HUES6 (cell line): ENCODE data around the gene CDKN2B-AS1.
A peak's percentile ranks its signal among the peaks of the same experiment; 100 is the strongest.

Source experiments
- H3K27ac ChIP-seq: 2 replicates; pipeline ENCODE4 v1.7.0; 2013; ENCODE audit warnings: low read depth, mild to moderate bottlenecking, low read length, inconsistent platforms
- H3K27me3 ChIP-seq: 2 replicates; pipeline ENCODE4 v1.6.1; 2013; ENCODE audit warnings: low read length; ENCODE audit not compliant: control insufficient read depth, insufficient read depth
- H3K36me3 ChIP-seq: 2 replicates; pipeline ENCODE4 v1.6.1; 2013; ENCODE audit warnings: low read length; ENCODE audit not compliant: control insufficient read depth, insufficient read depth
- H3K4me1 ChIP-seq: 2 replicates; pipeline ENCODE4 v1.6.1; 2013; ENCODE audit warnings: low read length; ENCODE audit not compliant: control insufficient read depth, insufficient read depth
- H3K4me3 ChIP-seq: 2 replicates; pipeline ENCODE4 v1.5.1; 2013; ENCODE audit warnings: low read depth, low read length
- H3K9ac ChIP-seq: one replicate; pipeline ENCODE4 v1.6.1; 2013; ENCODE audit warnings: mild to moderate bottlenecking, low read length
- H3K9me3 ChIP-seq: 2 replicates; pipeline ENCODE4 v1.6.1; 2013; ENCODE audit warnings: low read depth, low read length; ENCODE audit not compliant: control insufficient read depth, insufficient read depth

The CDKN2B-AS1 gene

DNA sequence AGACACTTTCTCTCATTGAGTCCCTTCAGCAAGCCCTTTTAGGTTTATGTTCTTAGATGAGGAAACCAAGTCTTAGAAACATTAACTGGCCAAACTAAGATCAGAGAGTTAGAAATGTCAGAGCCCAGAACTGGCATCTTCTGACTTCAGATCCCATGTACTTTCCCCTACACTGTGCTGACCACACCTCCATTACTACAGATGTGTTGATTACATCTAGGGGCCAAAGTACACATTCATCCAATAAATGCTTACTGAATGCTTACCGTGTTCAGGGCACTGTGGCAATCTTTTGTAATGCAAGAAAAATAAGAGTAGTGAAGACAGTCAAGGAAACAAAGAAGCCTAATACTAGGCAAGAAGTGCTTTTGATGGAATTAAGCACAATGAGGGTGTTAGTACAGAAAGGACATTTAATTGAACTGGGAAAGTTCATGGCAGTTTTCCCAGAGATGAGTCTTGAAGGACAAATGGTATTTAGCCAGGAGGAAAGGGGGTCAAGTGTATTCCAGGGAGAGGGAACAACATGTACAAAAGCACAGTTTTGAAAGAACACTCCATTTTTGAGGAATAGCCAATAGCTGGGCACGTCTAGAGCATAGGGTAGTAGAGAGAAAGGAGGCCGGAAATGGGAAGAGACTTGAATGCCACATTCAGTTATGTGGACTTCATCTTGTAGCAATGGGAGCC, 104.2 kb downstream of the CDKN2B-AS1 start:
- Histone ChIP-seq H3K36me3 (no peaks in the 10 kb centered on the region), H3K27ac (no peak overlapping the region), H3K4me1 (peaks cover 25% of the 10 kb centered on the region), H3K9ac (no peak overlapping the region), H3K27me3 (no peaks in the 10 kb centered on the region), H3K4me3 (no peak overlapping the region), H3K9me3 (no peaks in the 10 kb centered on the region)

DNA sequence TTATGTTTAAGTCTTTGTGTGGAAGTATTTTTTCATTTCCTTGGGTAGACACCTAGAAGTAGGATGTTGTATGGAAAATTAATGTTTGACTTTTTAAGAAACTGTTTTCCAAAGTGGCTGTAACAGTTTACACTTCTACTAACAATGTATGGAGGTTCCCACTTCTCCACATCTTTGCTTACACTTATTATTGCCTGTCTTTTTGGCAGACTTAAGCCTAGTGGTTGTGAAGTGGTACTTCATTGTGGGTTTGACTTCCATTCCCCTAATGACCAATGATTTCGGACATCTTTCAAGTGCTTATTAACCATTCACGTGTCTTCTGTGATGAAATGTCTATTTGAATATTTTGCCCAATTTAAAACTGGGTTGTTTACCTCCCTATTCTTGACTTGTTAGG, 106.0 kb downstream of the CDKN2B-AS1 start:
- Histone ChIP-seq H3K36me3 (no peaks in the 10 kb centered on the region), H3K9ac (no peak overlapping the region), H3K27me3 (no peaks in the 10 kb centered on the region), H3K4me1 (peaks cover 31% of the 10 kb centered on the region), H3K9me3 (no peaks in the 10 kb centered on the region), H3K4me3 (no peak overlapping the region), H3K27ac (no peak overlapping the region)

DNA sequence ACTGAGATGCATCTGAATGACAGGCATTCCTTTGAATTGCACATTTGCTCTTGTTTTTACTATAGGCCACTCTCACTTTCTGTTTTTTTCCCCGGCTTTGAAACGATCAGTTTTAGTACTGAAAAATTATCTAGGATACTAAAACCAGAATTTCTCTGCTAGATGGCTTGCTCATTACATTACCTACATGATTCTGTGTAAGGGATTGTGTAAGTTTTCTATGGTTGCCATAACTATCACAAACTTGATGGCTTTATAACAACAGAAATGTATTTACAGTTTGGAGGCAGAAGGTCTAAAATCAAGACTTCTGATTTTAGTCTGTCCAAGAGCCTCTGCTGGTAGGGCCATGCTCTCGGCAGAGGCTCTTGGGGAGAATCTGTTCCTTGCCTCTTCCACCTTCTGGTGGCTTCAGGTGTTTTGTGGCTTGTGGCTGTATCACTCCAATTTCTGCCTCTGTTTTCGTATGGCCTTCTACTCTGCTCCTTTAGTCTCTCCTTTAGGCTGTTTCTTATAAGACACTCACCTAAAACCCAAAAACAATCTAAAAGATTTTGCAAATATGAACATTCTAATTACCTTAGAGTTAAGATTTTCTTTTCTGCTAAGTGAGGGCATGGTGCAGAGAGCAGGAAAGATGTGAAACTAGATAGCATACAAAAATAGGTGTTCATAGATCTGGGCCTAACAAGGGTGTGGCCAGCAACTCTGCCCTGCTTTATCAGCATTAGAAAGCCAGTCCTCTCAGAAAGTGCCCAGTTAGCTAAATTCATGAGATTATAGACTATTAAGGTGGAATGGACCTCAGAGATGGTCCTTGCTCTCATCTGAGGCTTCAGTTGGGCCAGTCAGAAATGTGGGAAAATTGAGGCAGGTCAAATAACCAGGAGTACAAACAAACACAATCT, 107.8 kb downstream of the CDKN2B-AS1 start:
- peak overlapping the region; percentile 58 for H3K9ac ChIP-seq
- no peaks in the 10 kb centered on the region for H3K36me3 ChIP-seq
- H3K4me3 ChIP-seq = no peak overlapping the region
- peaks cover 35% of the 10 kb centered on the region for H3K4me1 ChIP-seq
- no peaks in the 10 kb centered on the region for H3K9me3 ChIP-seq
- no peaks in the 10 kb centered on the region for H3K27me3 ChIP-seq
- H3K27ac ChIP-seq = peak overlapping the region; percentile 52; the same call in 1 of the 2 replicates

DNA sequence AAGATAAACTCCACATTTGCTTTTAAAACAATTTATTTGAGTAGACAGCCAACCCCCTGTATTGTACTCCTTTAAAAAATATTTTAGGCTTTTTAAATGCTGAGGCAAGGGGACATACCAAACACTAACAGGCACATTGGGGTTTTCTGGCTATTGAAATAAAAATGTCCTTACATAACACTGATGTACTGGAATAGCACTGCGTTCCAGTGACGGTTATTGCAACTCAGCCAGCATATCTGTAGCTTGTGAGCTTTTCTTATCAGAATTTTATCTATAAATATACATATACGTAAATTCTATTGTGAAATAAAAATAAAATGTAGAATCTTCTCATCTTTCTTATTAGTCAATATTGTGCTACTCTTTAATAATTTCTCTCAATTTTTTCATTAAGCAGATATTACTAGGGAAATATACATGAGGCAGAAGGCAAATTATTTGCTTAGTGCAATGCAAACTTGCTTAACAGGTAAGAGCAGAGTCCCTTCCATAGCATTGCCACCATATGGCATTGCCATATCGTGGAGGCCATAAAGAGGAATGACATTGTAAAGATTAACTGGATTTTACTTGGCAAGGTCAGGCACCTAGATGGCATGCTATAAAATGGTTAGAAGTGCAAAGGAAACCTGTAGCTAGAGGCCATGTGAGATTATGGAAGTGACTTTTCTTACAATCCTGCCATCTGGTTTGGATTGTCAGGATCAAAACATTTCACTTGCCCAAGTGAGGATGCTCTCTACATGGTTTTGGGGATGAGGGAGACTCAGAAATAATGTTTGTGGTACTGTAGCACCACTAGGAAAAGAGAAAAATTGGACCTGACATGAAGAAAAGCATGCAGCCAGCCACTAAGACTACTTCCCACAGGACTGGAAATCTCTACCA, 109.3 kb downstream of the CDKN2B-AS1 start:
- Histone ChIP-seq H3K4me3 (no peak overlapping the region), H3K4me1 (peaks cover 34% of the 10 kb centered on the region), H3K9ac (peak overlapping the region; percentile 22), H3K27me3 (no peaks in the 10 kb centered on the region), H3K27ac (peak overlapping the region; percentile 63; the same call in 1 of the 2 replicates), H3K9me3 (no peaks in the 10 kb centered on the region), H3K36me3 (no peaks in the 10 kb centered on the region)

DNA sequence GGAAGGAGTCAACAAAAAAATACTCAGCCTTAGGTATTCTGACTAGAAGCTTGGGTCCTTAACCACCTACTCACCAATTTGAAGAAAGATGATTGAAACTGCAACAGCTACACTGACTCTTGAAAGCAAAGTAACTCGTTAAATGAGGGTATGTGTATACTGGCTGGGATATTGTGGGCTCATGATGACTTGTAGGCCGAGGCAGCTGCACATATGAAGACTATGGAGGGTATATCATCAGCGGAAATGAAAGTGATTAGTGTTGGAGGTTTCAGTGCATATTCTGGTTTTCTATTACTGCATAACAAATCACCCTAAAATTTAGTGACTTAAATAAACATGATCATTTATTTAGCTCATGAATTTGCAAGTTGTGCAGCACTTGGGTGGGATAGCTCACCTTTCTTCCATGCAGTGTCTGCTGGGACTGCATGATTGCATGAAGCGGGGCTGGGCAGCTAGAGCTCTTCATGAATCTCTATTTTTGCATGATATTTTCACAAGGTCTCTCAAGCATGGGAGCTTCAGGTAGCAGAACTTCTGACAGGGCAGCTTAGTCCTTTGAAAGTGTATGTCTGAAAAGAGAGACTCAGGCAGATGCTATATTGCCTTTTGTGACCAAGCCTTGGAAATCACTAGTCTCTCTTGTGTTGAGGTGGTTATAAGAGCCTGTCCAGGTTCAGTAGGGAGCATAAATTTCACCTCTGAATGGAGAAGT, 110.6 kb downstream of the CDKN2B-AS1 start:
- Histone ChIP-seq H3K36me3 (no peaks in the 10 kb centered on the region), H3K27me3 (no peaks in the 10 kb centered on the region), H3K4me1 (peaks cover 34% of the 10 kb centered on the region), H3K27ac (no peak overlapping the region), H3K4me3 (no peak overlapping the region), H3K9me3 (no peaks in the 10 kb centered on the region), H3K9ac (no peak overlapping the region)

DNA sequence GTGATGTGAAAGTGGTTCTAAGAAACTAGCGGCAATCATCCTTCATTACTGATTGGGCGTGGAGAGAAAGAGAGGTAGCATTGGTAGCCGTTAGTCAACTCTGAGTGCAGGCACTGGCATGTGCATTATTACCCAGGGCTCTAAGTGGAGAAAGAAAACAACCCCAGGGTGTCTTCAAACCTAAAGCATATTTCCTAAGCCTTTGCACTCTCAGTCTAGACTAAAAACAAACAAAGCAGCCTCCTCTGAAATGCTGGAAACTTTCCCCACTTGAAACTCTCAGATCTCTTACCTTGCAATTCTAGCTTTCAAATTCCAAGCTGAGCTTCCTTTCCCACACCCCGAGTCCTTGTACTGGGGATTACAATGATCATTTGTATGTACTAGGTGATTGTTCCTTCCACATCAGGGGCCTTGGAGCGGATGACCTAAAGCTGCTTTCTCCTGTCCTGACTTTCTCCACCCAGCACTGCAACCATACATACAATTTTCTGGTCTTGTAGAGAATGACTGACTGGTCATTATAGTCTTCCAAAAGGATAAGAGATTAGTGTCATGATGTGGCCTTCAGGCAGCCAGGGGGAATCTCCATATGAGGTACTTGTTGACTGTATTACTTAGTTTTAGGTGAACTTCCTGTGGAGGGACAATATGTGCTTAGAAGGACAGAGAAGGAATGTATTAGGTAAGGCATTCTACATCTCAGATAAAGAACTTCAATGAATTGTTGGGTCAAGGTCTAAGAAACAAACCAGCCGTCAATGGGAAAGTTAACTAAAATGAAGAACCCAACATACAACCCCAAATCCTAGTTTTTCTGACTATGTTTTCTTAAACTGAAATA, 112.8 kb downstream of the CDKN2B-AS1 start:
- Histone ChIP-seq H3K9ac (no peak overlapping the region), H3K27me3 (no peaks in the 10 kb centered on the region), H3K36me3 (no peaks in the 10 kb centered on the region), H3K9me3 (no peaks in the 10 kb centered on the region), H3K4me1 (peaks cover 26% of the 10 kb centered on the region), H3K4me3 (no peak overlapping the region), H3K27ac (no peak overlapping the region)

DNA sequence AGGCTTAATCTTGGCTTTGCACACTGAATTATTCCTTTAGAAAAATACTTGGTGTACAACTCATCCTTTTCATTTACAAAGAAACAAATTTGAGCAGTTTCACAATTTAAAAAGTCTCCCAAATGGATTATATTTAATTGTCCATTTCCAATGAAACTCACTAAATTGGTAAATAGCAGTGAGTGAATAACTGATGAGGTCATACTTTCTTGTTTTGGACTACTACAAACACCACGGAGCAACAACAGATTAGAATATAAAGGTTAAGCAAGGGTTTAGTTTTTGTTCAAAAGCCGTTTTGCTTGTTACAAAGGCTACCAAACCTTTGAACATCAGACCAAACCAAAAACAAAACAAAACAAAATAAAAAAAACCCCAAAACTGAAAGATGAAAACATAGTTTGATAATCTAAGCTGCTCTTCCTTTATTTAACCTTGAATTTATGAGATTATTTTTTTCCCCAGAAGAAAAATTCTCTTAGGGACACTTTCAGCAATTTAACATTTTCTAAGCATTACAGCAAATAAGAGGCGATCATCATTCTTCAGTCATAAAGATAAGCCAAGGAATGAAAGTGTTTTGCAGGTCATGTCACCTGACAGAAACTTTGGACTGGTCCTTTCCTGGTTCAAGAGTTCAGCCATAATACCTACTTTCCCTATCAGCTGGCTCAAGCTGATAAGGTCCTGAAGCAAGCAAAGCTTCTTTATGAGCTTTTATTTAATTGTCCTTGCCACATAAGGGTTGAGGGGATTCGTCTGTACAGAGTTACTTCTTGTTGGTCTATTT, 114.2 kb downstream of the CDKN2B-AS1 start:
- Histone ChIP-seq H3K27ac (no peak overlapping the region), H3K36me3 (no peaks in the 10 kb centered on the region), H3K4me3 (no peak overlapping the region), H3K27me3 (no peaks in the 10 kb centered on the region), H3K4me1 (peaks cover 15% of the 10 kb centered on the region), H3K9ac (no peak overlapping the region), H3K9me3 (no peaks in the 10 kb centered on the region)

DNA sequence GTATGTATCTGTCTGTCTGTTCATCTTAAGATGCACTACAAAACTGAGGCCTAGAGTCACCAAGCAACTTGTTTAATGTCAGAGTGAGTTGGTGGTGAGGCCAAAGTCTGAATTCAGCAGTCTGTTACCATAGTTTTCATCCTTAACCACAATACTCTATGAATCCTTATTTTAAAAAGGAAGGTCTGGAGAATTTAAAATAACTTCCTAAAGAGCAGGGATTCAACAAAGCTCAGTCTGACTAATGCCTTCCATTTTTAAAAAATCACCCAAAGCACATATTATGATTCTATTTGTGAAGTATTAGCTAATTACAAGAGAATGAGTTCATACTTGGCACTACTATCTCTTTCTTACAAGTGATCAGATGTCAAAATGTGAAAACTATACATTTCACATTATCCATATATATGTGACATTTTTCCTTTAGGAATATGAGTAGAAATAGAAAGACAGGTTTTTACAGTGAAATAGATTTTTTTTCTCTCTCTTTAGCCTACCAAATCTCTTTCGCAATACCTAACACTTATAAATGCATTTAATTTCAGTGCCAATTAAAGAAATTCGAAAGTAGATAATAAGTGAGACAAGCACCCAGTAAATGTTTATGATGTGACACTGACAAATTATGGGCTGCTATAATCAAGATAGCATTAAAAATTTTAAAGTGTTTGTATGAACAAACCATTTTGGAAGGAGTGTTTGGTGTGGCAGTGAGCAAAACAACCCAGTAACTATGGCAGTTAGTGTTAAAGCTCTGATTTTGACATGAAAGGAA, 116.8 kb downstream of the CDKN2B-AS1 start:
- Histone ChIP-seq H3K27ac (no peak overlapping the region), H3K36me3 (no peaks in the 10 kb centered on the region), H3K4me3 (no peak overlapping the region)

DNA sequence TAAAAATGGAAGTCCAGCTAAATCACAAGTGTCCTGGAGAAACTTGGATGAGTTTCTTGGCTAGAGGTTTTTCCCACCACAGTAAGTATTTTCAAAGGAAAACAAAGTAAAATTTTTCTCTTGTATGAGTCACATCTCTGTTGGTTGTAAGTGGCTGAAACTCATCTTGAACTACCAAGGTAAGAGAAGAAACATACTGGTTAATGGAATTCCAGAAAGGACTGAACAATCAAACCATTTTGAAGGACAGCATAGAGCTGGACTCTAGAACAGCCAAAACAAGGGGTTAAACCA, 117.3 kb downstream of the CDKN2B-AS1 start:
- Histone ChIP-seq H3K9me3 (no peaks in the 10 kb centered on the region), H3K9ac (no peak overlapping the region), H3K27me3 (no peaks in the 10 kb centered on the region), H3K36me3 (no peaks in the 10 kb centered on the region), H3K4me1 (peaks cover 11% of the 10 kb centered on the region), H3K27ac (no peak overlapping the region), H3K4me3 (no peak overlapping the region)

More for the DNA sequence above, 116.8 kb downstream of the CDKN2B-AS1 start:
- Histone ChIP-seq H3K9me3 (no peaks in the 10 kb centered on the region), H3K4me1 (peaks cover 10% of the 10 kb centered on the region; the same call in 1 of the 2 replicates), H3K9ac (no peak overlapping the region), H3K27me3 (no peaks in the 10 kb centered on the region)
